Hepatocyte (in vitro differentiated cells): Measurements from ENCODE around the gene ROR1.

ENCODE experiments used
- CTCF ChIP-seq: fragments of 200-600 bp; sonication (generic); IDR thresholded peaks from 2 replicates; pipeline ENCODE4 v1.5.1; 2016; ENCODE audit warnings: antibody characterized with exemption, mild to moderate bottlenecking; ENCODE audit not compliant: poor library complexity
- EZH2phosphoT487 ChIP-seq: fragments of 200-600 bp; sonication (generic); IDR thresholded peaks from one replicate; pipeline ENCODE4 v1.6.1; 2018; ENCODE audit warnings: antibody characterized with exemption, mild to moderate bottlenecking, low read depth, moderate library complexity; ENCODE audit not compliant: unreplicated experiment, severe bottlenecking

- TF ChIP-seq CTCF, result no peak
- no peak for TF ChIP-seq EZH2phosphoT487
Observed at GRCh38 chr1:63861052-63861691, 87.4 kb downstream of the ROR1 start.
